Spleen (tissue), 11 donors: ENCODE measurements around the gene HPCAL4. TPM values are rescaled to one million over a fixed set of nuclear protein-coding genes. Genes with fewer than 3 reads are reported as not detected.

Experiments
- DNase-seq: peaks from one replicate; pipeline ENCODE4 v3.0.0-alpha.2; 2020
- H3K27ac ChIP-seq, 8 donors: fragments of 200-600 bp; sonication (generic) in 7 of 8; 1 replicate in 4 of 8; 2 replicates in 4 of 8; pipeline versions ENCODE4 v1.5.0 to v1.8.0; 2016 to 2021; ENCODE audit warnings: inconsistent platforms in 4 of 8, mild to moderate bottlenecking in 4 of 8, moderate library complexity in 1 of 8
- H3K27me3 ChIP-seq, 7 donors: fragments of 200-600 bp; sonication (generic) in 6 of 7; replicated peaks in 1 of 7; 1 replicate in 4 of 7; 2 replicates in 3 of 7; pipeline versions ENCODE4 v1.5.0 to v1.8.0; 2016 to 2021; ENCODE audit warnings: inconsistent platforms in 3 of 7, mild to moderate bottlenecking in 1 of 7
- H3K36me3 ChIP-seq, 6 donors: fragments of 200-600 bp; sonication (generic) in 5 of 6; 1 replicate in 4 of 6; 2 replicates in 2 of 6; pipeline versions ENCODE4 v1.5.0 to v1.8.0; 2016 to 2021; ENCODE audit warnings: inconsistent platforms in 2 of 6
- H3K4me1 ChIP-seq, 6 donors: fragments of 200-600 bp; sonication (generic) in 5 of 6; 1 replicate in 3 of 6; 2 replicates in 3 of 6; pipeline versions ENCODE4 v1.5.0 to v1.8.0; 2016 to 2021; ENCODE audit warnings: inconsistent platforms in 3 of 6
- H3K4me3 ChIP-seq, 8 donors: fragments of 200-600 bp; sonication (generic) in 7 of 8; 1 replicate in 4 of 8; 2 replicates in 4 of 8; pipeline versions ENCODE4 v1.5.0 to v1.8.0; 2016 to 2021; ENCODE audit warnings: inconsistent platforms in 4 of 8, mild to moderate bottlenecking in 4 of 8, moderate library complexity in 2 of 8
- H3K9me3 ChIP-seq, 8 donors: fragments of 200-600 bp; sonication (generic) in 7 of 8; 1 replicate in 4 of 8; 2 replicates in 4 of 8; pipeline versions ENCODE4 v1.5.0 to v1.8.0; 2016 to 2021; ENCODE audit warnings: inconsistent platforms in 4 of 8
- CTCF ChIP-seq, 11 experiments: fragments of 200-600 bp in 7 of 11; fragments of 450-650 bp in 4 of 11; sonication (generic) in 4 of 11; IDR thresholded peaks in 8 of 11; conservative IDR thresholded peaks in 3 of 11; 1 replicate in 7 of 11; 2 replicates in 4 of 11; pipeline versions ENCODE4 v1.4.0 to v1.8.0; 2016 to 2021; ENCODE audit warnings: antibody characterized with exemption in 11 of 11, inconsistent platforms in 4 of 11, mild to moderate bottlenecking in 1 of 11
- POLR2A ChIP-seq, 3 donors: fragments of 450-650 bp; IDR thresholded peaks; one replicate each; pipeline ENCODE4 v1.5.1; 2017; ENCODE audit warnings: antibody characterized with exemption in 3 of 3, mild to moderate bottlenecking in 1 of 3
- POLR2AphosphoS5 ChIP-seq, 3 donors: sonication (generic); formaldehyde crosslinking; IDR thresholded peaks; one replicate each; pipeline ENCODE4 v1.5.1; 2017; ENCODE audit warnings: antibody characterized with exemption in 3 of 3
- WGBS, 5 donors: extraction: QIAGEN DNeasy Blood & Tissue Kit in 3 of 5; methylation state at CpG; one replicate each; pipeline versions ENCODE4 v1.1.5 to v1.1.7; 2013 to 2018; 5-methylcytosine and 5-hydroxymethylcytosine counted together
- intact Hi-C: fragments of 100-400 bp; cut with DNase I; formaldehyde crosslinking; loops from one replicate; pipeline ENCODE4 v1.15.0; 2023; ENCODE audit warnings: low total_unique reads
- polyA plus RNA-seq, 3 donors: library from polyadenylated mRNA; stranded (reverse); fragments of 200-250 nt; gene quantifications; one replicate each; pipeline ENCODE4 v1.2.1, GENCODE V29; 2013
- total RNA-seq, 7 donors: library from RNA; depleted of rRNA in 3 of 7; stranded (reverse); fragments of >200 nt in 3 of 7; fragmentation: NEBNext Ultra II Directional in 4 of 7; extraction: Animal tissue kit (Norgen Biotek cat#: 25700) in 4 of 7; gene quantifications; one replicate each; pipeline versions ENCODE4 v1.1.0 to v1.2.1, GENCODE V29; 2016 to 2021
- donor health status: healthy with polysubstance abuse.
- donor health status: DM: no; HTN: no; CAD: no; lungs with moderate emphysema.
- donor health status: DM: no; HTN: no; CAD: no.
- donor health status: Bipolar disorder and iron deficiency.
- donor health status: healthy.
- donor health status: DM: no; HTN: no; CAD: no.
- donor health status: DM: yes; HTN: yes; CAD: no.

The HPCAL4 gene
- total and polyA plus RNA-seq, 10 donors = 0.10 to 0.70 (median 0.39) TPM

- WGBS, 5 donors = 41 to 65% (median 57%) methylated on average over 2 of the region's 2 CpGs
- DNase-seq = no peak
- TF ChIP-seq CTCF (IDR thresholded peaks at IDR 0.05 in 8 of 11, conservative IDR thresholded peaks at IDR 0.05 in 3 of 11) = no peak
- TF ChIP-seq POLR2AphosphoS5 (IDR thresholded peaks at IDR 0.05) = no peak
- TF ChIP-seq POLR2A (IDR thresholded peaks at IDR 0.05) = no peak
- Histone ChIP-seq H3K27ac (peak overlapping the region in 4 of 8 donors; percentile 33 to 60 (median 52)), H3K9me3 (no peaks in the 10 kb centered on the region), H3K4me1 (peaks cover 0 to 34% (median 9%) of the 10 kb centered on the region in 6 donors), H3K4me3 (no peak overlapping the region), H3K36me3 (peaks cover 0 to 4% (median 0%) of the 10 kb centered on the region in 6 donors), H3K27me3 (peaks cover 0 to 75% (median 15%) of the 10 kb centered on the region in 7 donors)
- intact Hi-C loops = no loop called here
Measured at GRCh38 chr1:39635871-39636210, 55.4 kb downstream of the HPCAL4 start.

DNA sequence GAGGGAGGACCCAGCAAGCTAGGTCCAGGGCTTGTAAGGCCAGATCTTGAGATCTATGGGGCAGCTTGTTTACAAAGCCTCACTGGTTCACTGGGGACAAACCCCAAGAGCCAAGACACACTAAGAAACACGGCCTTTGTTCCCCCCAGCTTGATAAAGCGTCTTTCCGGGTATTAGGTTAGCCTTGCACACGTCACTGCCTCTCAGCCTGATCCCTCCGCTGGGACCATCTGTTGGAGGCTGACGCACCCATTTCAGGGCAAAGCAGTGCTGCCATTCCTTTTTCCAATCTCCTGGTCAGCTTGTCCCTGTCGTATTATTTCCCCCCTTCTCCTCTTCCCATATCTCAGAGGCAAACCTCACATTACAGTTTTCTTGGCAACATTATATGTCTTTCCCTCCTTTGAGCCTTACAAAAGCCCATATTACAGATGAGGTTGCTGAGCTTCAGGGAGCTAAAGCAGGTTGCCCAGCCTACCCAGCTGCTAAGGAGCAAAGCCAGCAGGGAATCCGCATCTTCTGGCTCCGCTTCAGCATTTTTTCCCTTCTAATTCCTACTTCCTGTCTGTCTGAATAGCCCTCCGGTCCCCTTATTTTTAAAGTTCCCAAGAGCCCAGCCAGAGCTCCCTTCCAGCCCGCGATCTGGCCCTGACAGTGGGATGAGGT, 55.9 kb downstream of the HPCAL4 start:
- DNase-seq = no peak
- Histone ChIP-seq H3K4me3 (no peak overlapping the region), H3K9me3 (no peaks in the 10 kb centered on the region), H3K36me3 (peaks cover 0 to 6% (median 0%) of the 10 kb centered on the region in 6 donors), H3K4me1 (peaks cover 0 to 30% (median 9%) of the 10 kb centered on the region in 6 donors), H3K27me3 (peaks cover 0 to 71% (median 15%) of the 10 kb centered on the region in 7 donors), H3K27ac (peak overlapping the region in 4 of 8 donors; percentile 33 to 60 (median 52))
- no peak for TF ChIP-seq POLR2A (IDR thresholded peaks at IDR 0.05)
- TF ChIP-seq CTCF (IDR thresholded peaks at IDR 0.05 in 8 of 11, conservative IDR thresholded peaks at IDR 0.05 in 3 of 11) = no peak
- no peak for TF ChIP-seq POLR2AphosphoS5 (IDR thresholded peaks at IDR 0.05)
- WGBS, 5 donors = 72 to 81% (median 79%) methylated on average over 12 of the region's 12 CpGs
- intact Hi-C loops = no loop called here

GRCh38 chr1:39633422-39633821, 57.8 kb downstream of the HPCAL4 start:
- Histone ChIP-seq H3K4me1 (peaks cover 0 to 11% (median 0%) of the 10 kb centered on the region in 6 donors), H3K27ac (peak overlapping the region in 2 of 8 donors; percentile 18 to 56), H3K9me3 (no peaks in the 10 kb centered on the region), H3K36me3 (peaks cover 0 to 6% (median 0%) of the 10 kb centered on the region in 6 donors), H3K4me3 (peak overlapping the region in 1 of 8 donors; percentile 25), H3K27me3 (peaks cover 0 to 52% (median 5%) of the 10 kb centered on the region in 7 donors)
- intact Hi-C loops = no loop called here
- TF ChIP-seq POLR2AphosphoS5 (IDR thresholded peaks at IDR 0.05) (no peak), POLR2A (IDR thresholded peaks at IDR 0.05) (no peak), CTCF (IDR thresholded peaks at IDR 0.05 in 8 of 11, conservative IDR thresholded peaks at IDR 0.05 in 3 of 11) (no peak)
- no peak for DNase-seq
- 65 to 92% (median 76%) methylated on average over 3 of the region's 3 CpGs for WGBS, 5 donors

DNA sequence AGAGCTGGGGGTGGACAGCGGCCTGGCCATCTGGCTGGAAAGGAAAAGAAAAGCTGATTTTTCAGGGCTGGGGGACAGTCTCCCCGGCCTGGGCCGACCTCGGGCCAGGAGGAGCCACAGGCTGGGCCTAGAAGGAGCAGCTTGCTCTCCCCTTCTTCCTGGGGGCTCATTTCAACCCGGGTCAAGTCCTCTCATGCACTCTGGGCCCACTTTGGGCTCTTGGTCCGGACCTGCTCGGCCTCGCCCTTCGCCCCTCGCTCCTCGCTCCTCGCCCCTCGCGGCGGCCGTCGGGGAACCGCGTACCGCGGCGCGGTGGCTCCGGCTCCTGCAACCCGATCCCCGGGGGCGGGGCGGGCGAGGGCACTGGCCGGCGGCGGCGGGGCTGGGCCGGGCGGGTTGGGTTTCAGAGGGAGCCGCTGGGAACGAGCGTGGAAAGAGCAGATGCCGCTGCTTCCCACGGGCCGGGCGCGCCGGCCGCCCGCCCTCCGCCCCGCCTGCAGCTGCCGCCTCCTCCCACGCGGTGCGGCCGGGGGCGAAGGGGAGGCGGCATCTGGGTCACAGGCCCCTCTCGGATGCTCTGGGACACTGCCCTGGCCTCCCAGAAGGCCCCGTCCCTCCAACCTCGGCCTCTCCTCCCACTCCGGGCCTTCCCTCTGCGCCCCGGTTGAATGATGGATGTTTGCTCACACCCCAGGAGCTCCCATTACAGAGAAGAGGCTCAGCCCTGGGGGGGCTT, 58.4 kb downstream of the HPCAL4 start:
- Histone ChIP-seq H3K27ac (peak overlapping the region in 2 of 8 donors; percentile 18 to 56), H3K4me3 (peak overlapping the region in 3 of 8 donors; percentile 8 to 25 (median 9)), H3K4me1 (peaks cover 0 to 7% (median 0%) of the 10 kb centered on the region in 6 donors), H3K9me3 (no peaks in the 10 kb centered on the region), H3K36me3 (peaks cover 0 to 6% (median 0%) of the 10 kb centered on the region in 6 donors), H3K27me3 (peaks cover 0 to 46% (median 4%) of the 10 kb centered on the region in 7 donors)
- 38 to 76% (median 47%) methylated on average over 41 to 61 of the region's 61 CpGs for WGBS, 5 donors
- TF ChIP-seq POLR2A (IDR thresholded peaks at IDR 0.05) = no peak
- TF ChIP-seq POLR2AphosphoS5 (IDR thresholded peaks at IDR 0.05) = peak in 2 of 3 donors; percentile 67 to 74
- intact Hi-C loops = no loop called here
- DNase-seq = no peak
